H1 (cell line): ENCODE results near the gene NWD2. TPM values are rescaled to one million over a fixed set of nuclear protein-coding genes. Genes with fewer than 3 reads are reported as not detected.

ENCODE experiments used
- CTCF ChIA-PET: fragments of 300-600 bp; sonication (Branson Sonifier 250); formaldehyde crosslinking; loops from one replicate; lab custom pipeline; 2021; ENCODE audit not compliant: partially characterized antibody; lab: Charles Lee
- POLR2A ChIA-PET: fragments of 300-600 bp; sonication (Branson Sonifier 250); formaldehyde crosslinking; loops from one replicate; lab custom pipeline; 2021; ENCODE audit warnings: inconsistent platforms; ENCODE audit not compliant: partially characterized antibody; lab: Charles Lee
- DNase-seq, 2 experiments: peaks; one replicate each; pipeline versions ENCODE4 v3.0.0 to v3.0.0-alpha.2; 2010 to 2022; ENCODE audit warnings: low spot score in 2 of 2, low read depth in 1 of 2, mixed read lengths in 1 of 2
- FAIRE-seq: peaks from 2 replicates; lab custom pipeline; 2011; peaks lifted over from hg19 to GRCh38; lab: Jason Lieb, UNC
- H2AFZ ChIP-seq: 2 replicates; pipeline ENCODE4 v1.8.1; 2012; ENCODE audit warnings: low read length, inconsistent platforms
- H2AK5ac ChIP-seq: 2 replicates; pipeline ENCODE4 v1.6.1; 2013; ENCODE audit warnings: low read depth, low read length
- H2BK120ac ChIP-seq: replicated peaks from 2 replicates; pipeline ENCODE3; 2013; ENCODE audit warnings: low read depth, low read length, inconsistent platforms
- H2BK12ac ChIP-seq: 2 replicates; pipeline ENCODE4 v1.6.1; 2013; ENCODE audit warnings: low read depth, low read length
- H2BK15ac ChIP-seq: 2 replicates; pipeline ENCODE4 v1.6.1; 2013; ENCODE audit warnings: low read length
- H2BK20ac ChIP-seq: 2 replicates; pipeline ENCODE4 v1.6.1; 2013; ENCODE audit warnings: low read length
- H2BK5ac ChIP-seq: 2 replicates; pipeline ENCODE4 v1.6.1; 2013; ENCODE audit warnings: low read depth, low read length
- H3K14ac ChIP-seq: 2 replicates; pipeline ENCODE4 v1.6.1; 2013; ENCODE audit warnings: inconsistent platforms; ENCODE audit not compliant: insufficient read length
- H3K18ac ChIP-seq: 2 replicates; pipeline ENCODE4 v1.6.1; 2013; ENCODE audit warnings: low read length; ENCODE audit errors: extremely low read depth
- H3K23ac ChIP-seq: 2 replicates; pipeline ENCODE4 v1.6.1; 2013; ENCODE audit warnings: inconsistent platforms; ENCODE audit not compliant: insufficient read length
- H3K23me2 ChIP-seq: 2 replicates; pipeline ENCODE4 v1.6.1; 2013; ENCODE audit warnings: low read depth, low read length
- H3K27ac ChIP-seq: 2 replicates; pipeline ENCODE4 v1.6.1; 2011; ENCODE audit warnings: low read depth, low read length, inconsistent platforms
- H3K27me3 ChIP-seq, 4 experiments: replicated peaks in 1 of 4; 1 replicate in 1 of 4; 2 replicates in 3 of 4; pipeline versions ENCODE4 v1.6.1 to v1.8.1; 2011 to 2013; ENCODE audit warnings: low read length in 3 of 4, mild to moderate bottlenecking in 3 of 4, inconsistent platforms in 2 of 4, mixed read lengths in 2 of 4, moderate library complexity in 1 of 4; ENCODE audit not compliant: control insufficient read depth in 3 of 4, insufficient read depth in 3 of 4; ENCODE audit errors: extremely low read depth in 1 of 4
- H3K36me3 ChIP-seq, 4 experiments: 2 replicates each; pipeline versions ENCODE4 v1.6.1 to v1.8.1; 2011 to 2013; ENCODE audit warnings: mild to moderate bottlenecking in 4 of 4, low read length in 3 of 4, moderate library complexity in 2 of 4, control low read depth in 1 of 4, inconsistent platforms in 1 of 4; ENCODE audit not compliant: insufficient read depth in 4 of 4, control insufficient read depth in 2 of 4
- H3K4ac ChIP-seq: replicated peaks from 2 replicates; pipeline ENCODE3; 2013; ENCODE audit warnings: low read length, low read depth, mixed read lengths, inconsistent platforms; ENCODE audit not compliant: insufficient read length
- H3K4me1 ChIP-seq, 4 experiments: replicated peaks in 1 of 4; 1 replicate in 1 of 4; 2 replicates in 3 of 4; pipeline versions ENCODE4 v1.6.1 to v1.8.1; 2011 to 2013; ENCODE audit warnings: low read length in 3 of 4, inconsistent platforms in 2 of 4, mixed read lengths in 1 of 4; ENCODE audit not compliant: insufficient read depth in 4 of 4, control insufficient read depth in 3 of 4
- H3K4me2 ChIP-seq, 2 experiments: 2 replicates each; pipeline versions ENCODE4 v1.6.1 to v1.8.1; 2011 to 2013; ENCODE audit warnings: low read depth in 2 of 2, low read length in 2 of 2, control low read depth in 1 of 2, inconsistent platforms in 1 of 2, mild to moderate bottlenecking in 1 of 2; ENCODE audit not compliant: insufficient read depth in 1 of 2
- H3K4me3 ChIP-seq, 4 experiments: fragments of 200-600, 300-600 bp in 1 of 4; sonication (generic), shearing (Covaris generic), sonication (Bioruptor Twin) in 1 of 4; 2 replicates each; pipeline versions ENCODE4 v1.5.1 to v1.8.1; 2011 to 2016; ENCODE audit warnings: low read length in 4 of 4, low read depth in 3 of 4, control low read depth in 2 of 4, inconsistent platforms in 2 of 4, mild to moderate bottlenecking in 2 of 4, mixed read lengths in 1 of 4, moderate library complexity in 1 of 4; ENCODE audit not compliant: insufficient read depth in 2 of 4; ENCODE audit errors: extremely low read depth in 1 of 4
- H3K56ac ChIP-seq: replicated peaks from 2 replicates; pipeline ENCODE3; 2013; ENCODE audit warnings: low read depth, mild to moderate bottlenecking, mixed read lengths, low read length, inconsistent platforms; ENCODE audit not compliant: insufficient read length
- H3K79me1 ChIP-seq: 2 replicates; pipeline ENCODE4 v1.6.1; 2013; ENCODE audit warnings: low read depth, low read length, control low read depth
- H3K79me2 ChIP-seq, 2 experiments: 2 replicates each; pipeline versions ENCODE4 v1.6.1 to v1.8.1; 2012 to 2013; ENCODE audit warnings: low read length in 2 of 2, mild to moderate bottlenecking in 2 of 2, inconsistent platforms in 1 of 2; ENCODE audit not compliant: insufficient read depth in 2 of 2, control insufficient read depth in 1 of 2
- H3K9ac ChIP-seq, 4 experiments: replicated peaks in 1 of 4; 1 replicate in 1 of 4; 2 replicates in 3 of 4; pipeline versions ENCODE4 v1.6.1 to v1.8.1; 2011 to 2013; ENCODE audit warnings: low read depth in 3 of 4, low read length in 3 of 4, control low read depth in 2 of 4, mild to moderate bottlenecking in 2 of 4, moderate library complexity in 2 of 4, inconsistent platforms in 1 of 4; ENCODE audit errors: extremely low read depth in 1 of 4
- H3K9me3 ChIP-seq, 2 experiments: 2 replicates each; pipeline versions ENCODE4 v1.6.1 to v1.8.1; 2012 to 2013; ENCODE audit warnings: mild to moderate bottlenecking in 2 of 2, moderate library complexity in 2 of 2, control low read depth in 1 of 2, inconsistent platforms in 1 of 2, low read depth in 1 of 2, low read length in 1 of 2, mixed read lengths in 1 of 2; ENCODE audit not compliant: insufficient read depth in 2 of 2
- H4K20me1 ChIP-seq, 2 experiments: replicated peaks in 1 of 2; 2 replicates each; pipeline versions ENCODE3 to v1.8.1; 2011 to 2013; ENCODE audit warnings: inconsistent platforms in 2 of 2, low read length in 2 of 2, mild to moderate bottlenecking in 1 of 2; ENCODE audit not compliant: insufficient read depth in 2 of 2, control insufficient read depth in 1 of 2
- H4K5ac ChIP-seq: 2 replicates; pipeline ENCODE4 v1.6.1; 2013; ENCODE audit warnings: low read length, low read depth, mixed read lengths, inconsistent platforms; ENCODE audit not compliant: insufficient read length
- H4K8ac ChIP-seq: 2 replicates; pipeline ENCODE4 v1.8.0; 2013; ENCODE audit warnings: mild to moderate bottlenecking, moderate library complexity, low read length, inconsistent platforms; ENCODE audit not compliant: insufficient read depth; ENCODE audit errors: extremely low read depth
- H4K91ac ChIP-seq: replicated peaks from 2 replicates; pipeline ENCODE3; 2013; ENCODE audit warnings: low read length, mixed read lengths, inconsistent platforms; ENCODE audit not compliant: insufficient read length
- CREB1 ChIP-seq: IDR thresholded peaks from 2 replicates; pipeline ENCODE4 v1.6.1; 2012; ENCODE audit warnings: inconsistent platforms
- EGR1 ChIP-seq: IDR thresholded peaks from 2 replicates; pipeline ENCODE4 v1.6.1; 2011; ENCODE audit warnings: low read depth, low read length, borderline replicate concordance
- EZH2 ChIP-seq: fragments of 200-600 bp; sonication (generic); IDR thresholded peaks from 2 replicates; pipeline ENCODE4 v1.7.1; 2012; ENCODE audit warnings: low read depth, mild to moderate bottlenecking, moderate library complexity, low read length, inconsistent platforms; ENCODE audit not compliant: severe bottlenecking
- HDAC2 ChIP-seq, 2 experiments: fragments of 300-600 bp in 1 of 2; sonication (generic) in 1 of 2; IDR thresholded peaks; 2 replicates each; pipeline ENCODE4 v1.6.1; 2011 to 2012; ENCODE audit warnings: low read depth in 2 of 2, low read length in 2 of 2, mild to moderate bottlenecking in 2 of 2, moderate library complexity in 2 of 2, borderline replicate concordance in 1 of 2, inconsistent platforms in 1 of 2
- HDAC6 ChIP-seq: IDR thresholded peaks from one replicate; pipeline ENCODE4 v1.7.1; 2012; ENCODE audit warnings: low read depth, mild to moderate bottlenecking, inconsistent platforms, low read length, moderate library complexity
- POLR2A ChIP-seq, 2 experiments: IDR thresholded peaks; 1 replicate in 1 of 2; 2 replicates in 1 of 2; pipeline ENCODE4 v1.6.1; 2011; ENCODE audit warnings: low read depth in 2 of 2, low read length in 2 of 2, mild to moderate bottlenecking in 2 of 2; ENCODE audit errors: control extremely low read depth in 1 of 2
- POU5F1 ChIP-seq: IDR thresholded peaks from 2 replicates; pipeline ENCODE4 v1.6.1; 2011; ENCODE audit warnings: low read depth, mild to moderate bottlenecking, low read length, moderate library complexity
- RNF2 ChIP-seq: fragments of 200-900, 300-1000 bp; sonication (generic); IDR thresholded peaks from 2 replicates; pipeline ENCODE4 v1.7.1; 2016; ENCODE audit warnings: borderline replicate concordance, low read depth, mild to moderate bottlenecking, antibody characterized with exemption, low read length; ENCODE audit not compliant: poor library complexity, severe bottlenecking; ENCODE audit errors: missing control alignments
- SP4 ChIP-seq: IDR thresholded peaks from 2 replicates; pipeline ENCODE4 v1.6.1; 2012; ENCODE audit warnings: low read length, inconsistent platforms
- SRF ChIP-seq: IDR thresholded peaks from 2 replicates; pipeline ENCODE4 v1.6.1; 2011; ENCODE audit warnings: mild to moderate bottlenecking, low read depth, low read length, moderate library complexity
- SUZ12 ChIP-seq: fragments of 200-600 bp; sonication (generic); IDR thresholded peaks from 2 replicates; pipeline ENCODE4 v1.6.1; 2012; ENCODE audit warnings: mild to moderate bottlenecking, inconsistent platforms, low read length, moderate library complexity, mixed read lengths
- TCF12 ChIP-seq: IDR thresholded peaks from 2 replicates; pipeline ENCODE4 v1.6.1; 2011; ENCODE audit warnings: low read depth, mild to moderate bottlenecking, low read length
- WGBS, 2 experiments: shearing (Covaris generic) in 1 of 2; methylation state at CpG; one replicate each; pipeline versions ENCODE4 v1.1.6 to v1.1.7; 2013 to 2015; ENCODE audit warnings: low lambda C conversion rate in 2 of 2, mixed read lengths in 2 of 2, inconsistent platforms in 1 of 2, low coverage in 1 of 2, missing lambda C conversion rate in 1 of 2; ENCODE audit not compliant: insufficient replicate concordance in 2 of 2, insufficient coverage in 1 of 2, insufficient read length in 1 of 2; ENCODE audit errors: extremely low coverage in 1 of 2, missing lambda C conversion rate in 1 of 2; 5-methylcytosine and 5-hydroxymethylcytosine counted together
- polyA plus RNA-seq, 7 experiments: library from polyadenylated mRNA; depleted of rRNA in 3 of 7; stranded (reverse) in 5 of 7; unstranded in 2 of 7; fragments of >200 nt in 5 of 7; fragments of 200-250 nt in 2 of 7; gene quantifications; 1 replicate in 5 of 7; 2 replicates in 1 of 7; 4 replicates in 1 of 7; pipeline versions ENCODE4 v1.2.1 to v1.2.3, GENCODE V29; 2011 to 2013; ENCODE audit warnings: missing spikeins in 2 of 7, mixed read lengths in 2 of 7
- total RNA-seq: library from RNA; stranded (reverse); fragmentation: NEBNext Ultra II Directional; extraction: Animal tissue kit (Norgen Biotek cat#: 25700); gene quantifications from 2 replicates; pipeline ENCODE4 v1.2.1, GENCODE V29; 2021

NWD2 gene
- total and polyA plus RNA-seq, 2 of the 8 experiments (the other 6 are each of a cell fraction or from before 2014, with no cell fraction given) = under 0.01 TPM; not detected in 1

DNA sequence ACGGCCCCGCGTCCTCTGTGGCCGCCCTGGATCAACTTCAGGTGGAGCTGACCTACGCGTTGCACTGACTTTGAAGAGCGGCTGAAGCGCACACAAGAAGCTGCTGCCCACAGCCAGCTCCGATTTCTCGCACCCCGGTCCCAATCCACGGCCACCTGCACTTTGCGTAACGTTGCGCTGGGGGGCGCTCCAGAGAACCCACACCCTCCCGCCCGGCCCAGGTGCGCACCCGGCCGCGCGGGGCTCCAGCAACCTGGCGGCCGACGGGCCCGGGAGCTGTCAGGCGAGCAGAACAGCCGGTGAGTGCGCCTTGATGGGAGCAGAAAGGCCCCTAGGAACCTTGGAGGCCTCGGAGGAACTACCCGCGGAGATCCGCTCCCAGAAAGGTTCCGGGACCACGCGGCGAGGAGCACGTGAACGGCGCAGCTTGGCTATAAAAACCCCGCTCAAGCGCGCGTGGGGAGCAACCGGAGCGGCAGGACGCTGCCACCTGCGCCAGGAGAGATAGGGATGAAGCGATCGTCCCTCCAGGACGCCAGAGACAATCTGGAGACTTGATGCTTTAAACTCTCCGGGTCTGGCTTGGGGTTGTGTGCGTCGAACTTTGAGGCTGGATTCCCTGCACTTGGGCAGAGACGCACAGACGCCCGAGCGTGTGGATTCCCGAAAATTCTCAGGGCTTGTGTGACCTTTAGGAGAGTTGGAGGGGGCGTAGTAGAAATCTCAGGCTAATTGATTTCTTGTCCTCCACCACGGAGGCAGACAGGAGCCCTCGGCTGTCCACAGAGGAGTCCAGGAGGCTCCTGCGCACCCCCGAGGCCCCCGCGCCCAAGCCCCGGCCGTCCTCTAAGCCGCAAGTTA, 591 bp upstream of the NWD2 start:
- H3K4me1 ChIP-seq = peaks cover 0 to 6% (median 1%) of the 10 kb centered on the region in 4 experiments; a peak in 5 of 7 replicates
- H2BK12ac ChIP-seq = no peak overlapping the region
- ChIA-PET POLR2A (no interaction called here), CTCF (interaction anchor here (0.6 to 2.5 kb wide), 26 partner anchors 10 to 419 kb away, joined by 3 to 14 read pairs (median 4); no protein-coding TSS in a partner anchor)
- H4K91ac ChIP-seq = no peak overlapping the region
- H3K9ac ChIP-seq = no peak overlapping the region
- H2BK120ac ChIP-seq = no peak overlapping the region
- H3K23me2 ChIP-seq = peaks cover 16% of the 10 kb centered on the region
- H3K27me3 ChIP-seq = peaks cover 15 to 65% (median 57%) of the 10 kb centered on the region in 4 experiments
- H3K4ac ChIP-seq = no peak overlapping the region
- H3K36me3 ChIP-seq = no peaks in the 10 kb centered on the region
- no peak overlapping the region for H2BK20ac ChIP-seq
- no peak overlapping the region for H3K56ac ChIP-seq
- FAIRE-seq (no peak), DNase-seq (peak; percentile 31 to 83)
- H3K23ac ChIP-seq = no peak overlapping the region
- peaks cover 0 to 8% of the 10 kb centered on the region in 2 experiments for H4K20me1 ChIP-seq
- peak overlapping the region; percentile 41 to 70 (median 52) for H3K4me3 ChIP-seq
- WGBS, 2 experiments = 3% methylated on average over 70 of the region's 70 CpGs; no CpG with 5 or more reads in 1 of the 2 experiments
- no peaks in the 10 kb centered on the region for H3K79me1 ChIP-seq
- no peak overlapping the region for H3K27ac ChIP-seq
- H2AK5ac ChIP-seq = no peak overlapping the region
- H3K79me2 ChIP-seq = no peaks in the 10 kb centered on the region
- H2BK5ac ChIP-seq = no peak overlapping the region
- H3K9me3 ChIP-seq = no peaks in the 10 kb centered on the region
- H4K5ac ChIP-seq = no peak overlapping the region
- H4K8ac ChIP-seq = no peak overlapping the region
- H3K14ac ChIP-seq = no peak overlapping the region
- peak overlapping the region; percentile 93 for H2AFZ ChIP-seq
- H3K18ac ChIP-seq = no peak overlapping the region
- H3K4me2 ChIP-seq = peak overlapping the region; percentile 88 to 97
- H2BK15ac ChIP-seq = no peak overlapping the region
- no peak for TF ChIP-seq SP4
- TF ChIP-seq POLR2A (IDR thresholded peaks at IDR 0.05; ENCODE audit: control extremely low read depth in 1 of 2, low read depth in 2 of 2, low read length in 2 of 2) = no peak
- no peak for TF ChIP-seq RNF2
- no peak for TF ChIP-seq HDAC6
- TF ChIP-seq SRF = no peak
- peak; percentile 60 to 92; a peak in 3 of 4 replicates for TF ChIP-seq HDAC2 (IDR thresholded peaks at IDR 0.05; ENCODE audit: borderline replicate concordance in 1 of 2, low read depth in 2 of 2, low read length in 2 of 2)
- TF ChIP-seq CREB1 = 0 out of 2 replicates have a peak, but pooled peaks have one; percentile 35
- no peak for TF ChIP-seq POU5F1
- no peak for TF ChIP-seq SUZ12
- TF ChIP-seq EGR1 = no peak
- TF ChIP-seq EZH2 = no peak
- TF ChIP-seq TCF12 = 0 out of 2 replicates have a peak, but pooled peaks have one; percentile 63
